D721Med (cell line): ENCODE data around the gene CBFB.
"Not testable (repeated sequence)": the region's sequence is repeated elsewhere in the genome, so short reads cannot be mapped to it uniquely, and the experiment has no call there.

Experiments used
- DNase-seq: peaks from one replicate; pipeline ENCODE4 v3.0.0; 2011; ENCODE audit warnings: low spot score; ENCODE audit not compliant: insufficient read length
- FAIRE-seq: peaks from 2 replicates; lab custom pipeline; 2011; peaks lifted over from hg19 to GRCh38; lab: Jason Lieb, UNC
- TF ChIP-seq, protein P1 (sequence below): IDR thresholded peaks from 2 replicates; pipeline ENCODE4 v1.5.1; 2012; ENCODE audit warnings: mild to moderate bottlenecking, control low read depth; ENCODE audit not compliant: insufficient read depth; ENCODE audit errors: missing control alignments

CBFB gene

DNA sequence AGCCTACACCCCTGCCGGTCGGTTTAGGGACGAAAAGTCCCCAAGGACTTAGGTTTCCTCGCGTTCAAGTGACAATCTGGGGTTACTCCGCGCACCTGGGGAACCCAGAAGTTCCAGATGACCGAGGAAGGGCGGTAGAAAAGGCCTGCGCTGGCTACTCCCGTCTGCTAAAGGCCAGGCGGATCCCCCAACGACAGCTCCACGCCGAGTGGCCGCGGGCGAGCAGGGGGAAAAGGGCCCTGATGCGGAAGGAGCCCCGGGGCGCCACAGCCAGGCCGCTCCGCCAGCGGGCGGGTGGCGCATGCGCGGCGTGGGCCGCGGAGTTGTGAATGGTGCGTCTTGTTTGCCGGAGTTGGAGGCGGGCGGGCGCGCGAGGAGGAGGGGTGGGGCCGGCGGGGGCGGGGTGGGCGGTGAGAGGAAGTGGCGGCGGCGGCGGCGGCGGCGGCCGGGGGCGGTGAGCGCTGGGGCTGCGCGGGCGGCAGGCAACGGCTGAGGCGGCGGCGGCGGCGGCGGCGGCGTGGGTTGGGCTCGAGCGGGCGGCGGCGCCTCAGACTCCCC, at the start of gene CBFB:
Gene CBFB (plus strand): TSS at position 454 of the 558 bp plus-strand sequence. CDS start 259 bp downstream, outside the sequence.
- TF ChIP-seq, protein P1, sequence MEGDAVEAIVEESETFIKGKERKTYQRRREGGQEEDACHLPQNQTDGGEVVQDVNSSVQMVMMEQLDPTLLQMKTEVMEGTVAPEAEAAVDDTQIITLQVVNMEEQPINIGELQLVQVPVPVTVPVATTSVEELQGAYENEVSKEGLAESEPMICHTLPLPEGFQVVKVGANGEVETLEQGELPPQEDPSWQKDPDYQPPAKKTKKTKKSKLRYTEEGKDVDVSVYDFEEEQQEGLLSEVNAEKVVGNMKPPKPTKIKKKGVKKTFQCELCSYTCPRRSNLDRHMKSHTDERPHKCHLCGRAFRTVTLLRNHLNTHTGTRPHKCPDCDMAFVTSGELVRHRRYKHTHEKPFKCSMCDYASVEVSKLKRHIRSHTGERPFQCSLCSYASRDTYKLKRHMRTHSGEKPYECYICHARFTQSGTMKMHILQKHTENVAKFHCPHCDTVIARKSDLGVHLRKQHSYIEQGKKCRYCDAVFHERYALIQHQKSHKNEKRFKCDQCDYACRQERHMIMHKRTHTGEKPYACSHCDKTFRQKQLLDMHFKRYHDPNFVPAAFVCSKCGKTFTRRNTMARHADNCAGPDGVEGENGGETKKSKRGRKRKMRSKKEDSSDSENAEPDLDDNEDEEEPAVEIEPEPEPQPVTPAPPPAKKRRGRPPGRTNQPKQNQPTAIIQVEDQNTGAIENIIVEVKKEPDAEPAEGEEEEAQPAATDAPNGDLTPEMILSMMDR = no peak
- DNase-seq (peak; percentile 74), FAIRE-seq (no peak)

DNA sequence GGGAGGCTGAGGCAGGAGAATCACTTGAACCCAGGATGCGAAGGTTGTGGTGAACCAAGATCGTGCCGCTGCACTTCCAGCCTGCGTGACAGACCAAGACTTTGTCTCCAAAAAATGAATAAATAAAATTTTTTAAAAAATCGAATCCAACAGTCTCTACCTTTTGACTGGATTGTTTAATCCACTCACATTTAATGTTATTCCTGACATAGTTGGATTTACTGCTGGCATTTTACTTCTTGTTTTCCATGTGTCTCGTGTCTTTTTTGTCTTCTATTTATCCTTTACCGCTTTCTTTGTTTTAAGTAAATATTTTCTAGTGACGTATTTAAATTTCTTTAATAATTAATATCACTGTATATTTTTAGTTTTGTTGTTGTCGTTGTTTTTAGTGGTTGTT, 45.9 kb upstream of the CBFB start:
- FAIRE-seq (no peak), DNase-seq (no peak)
- TF ChIP-seq, protein P1 = no peak

DNA sequence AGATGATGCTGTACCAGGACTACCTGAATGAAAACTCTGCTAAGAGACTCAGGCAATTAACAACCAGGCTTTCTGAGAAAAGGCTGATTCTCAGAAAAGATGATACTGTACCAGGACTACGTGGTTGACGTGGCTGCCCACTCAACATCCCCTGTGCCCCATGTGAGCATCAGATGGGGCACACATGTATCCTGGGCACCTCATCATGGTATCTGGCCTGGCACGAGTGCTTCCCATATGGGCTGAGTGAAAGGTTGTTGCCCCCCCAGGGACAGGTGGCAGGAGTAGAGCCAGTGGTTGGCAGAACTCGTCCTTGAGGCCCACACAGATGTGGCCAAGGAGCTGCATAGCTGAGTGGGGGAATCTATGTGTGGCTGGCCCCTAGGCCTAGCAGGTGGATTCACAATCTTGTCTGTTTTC, 44.0 kb upstream of the CBFB start:
- no peak for DNase-seq
- FAIRE-seq = no peak

DNA sequence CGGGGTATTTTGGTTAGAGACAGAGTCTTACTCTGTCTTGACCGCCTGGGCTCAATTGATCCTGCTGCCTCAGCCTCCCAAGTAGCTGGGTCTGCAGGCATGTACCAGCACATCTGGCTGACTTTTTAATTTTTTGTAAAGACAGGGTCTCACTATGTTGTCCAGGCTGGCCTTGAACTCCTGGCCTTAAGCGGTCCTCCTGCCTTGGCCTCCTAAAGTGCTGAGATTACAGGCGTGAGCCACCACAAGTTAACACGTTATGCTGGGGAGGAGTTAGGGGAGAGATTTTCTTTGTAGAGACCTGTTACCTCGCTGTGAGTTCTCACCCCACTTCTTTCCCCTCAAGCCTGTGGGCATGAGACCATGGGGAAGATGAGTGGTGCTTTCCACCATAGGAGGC, 42.4 kb upstream of the CBFB start:
- TF ChIP-seq, protein P1 = no peak
- no peak for DNase-seq
- no peak for FAIRE-seq

More for the DNA sequence above, 44.0 kb upstream of the CBFB start:
- TF ChIP-seq, protein P1 = no peak

DNA sequence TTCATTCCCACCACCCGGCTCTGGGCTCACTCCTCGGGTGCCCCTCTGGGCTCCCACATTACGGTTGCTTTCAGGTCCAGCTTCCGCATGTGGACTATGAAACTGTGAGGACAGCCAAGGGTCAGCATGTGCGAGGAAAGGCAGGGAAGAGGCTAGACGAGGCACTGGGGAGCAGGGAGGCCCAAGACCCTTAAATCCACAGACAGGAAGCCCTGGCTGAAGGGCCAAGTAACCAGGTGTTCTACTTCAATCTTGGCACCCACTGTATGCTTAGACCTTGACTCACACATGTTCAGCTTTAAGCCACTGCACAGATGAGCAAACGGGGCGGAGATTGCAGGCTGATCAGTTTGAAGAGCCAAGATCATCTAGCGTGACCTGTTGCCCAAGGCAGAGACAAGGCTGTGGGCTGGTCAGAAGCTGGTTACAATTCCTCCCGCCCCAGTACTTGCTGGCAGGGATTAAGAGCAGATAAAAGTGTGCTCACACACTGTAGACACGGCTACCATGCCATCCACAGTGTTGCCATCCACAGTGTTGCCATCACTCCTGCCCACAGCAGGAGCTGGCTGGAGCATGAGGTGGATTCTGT, 40.7 kb upstream of the CBFB start, which contains the start of gene CES4A:
Gene CES4A (plus strand): TSS at position 393 of the 592 bp plus-strand sequence. CDS start 184 bp downstream, at position 577.
- DNase-seq = no peak
- FAIRE-seq = no peak

DNA sequence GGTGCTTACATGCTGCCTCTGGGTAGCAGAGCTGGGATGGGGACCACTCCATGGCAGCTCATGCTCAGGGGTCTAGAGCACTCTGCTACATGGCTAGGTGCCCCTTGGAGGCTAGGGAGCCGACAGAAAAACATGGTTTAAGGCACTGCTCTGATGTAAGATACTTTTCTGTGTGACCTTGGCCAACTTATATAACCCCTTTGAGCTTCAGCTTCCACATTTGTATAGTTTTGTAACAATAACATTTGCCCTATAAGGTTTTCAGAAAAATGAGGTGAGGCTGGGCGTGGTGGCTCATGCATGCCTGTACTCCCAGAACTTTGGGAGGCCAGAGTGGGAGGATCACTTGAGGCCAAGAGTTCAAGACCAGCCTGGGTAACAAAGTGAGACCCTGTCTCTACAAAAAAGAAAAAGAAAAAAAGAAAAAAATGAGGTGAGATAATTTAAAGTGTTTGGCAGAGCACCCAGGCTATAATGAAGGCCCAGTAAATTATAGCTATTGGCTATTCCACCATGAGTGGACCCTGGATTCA, 37.3 kb upstream of the CBFB start:
- DNase-seq = no peak
- TF ChIP-seq, protein P1 = no peak
- FAIRE-seq = no peak

More for the DNA sequence above, 40.7 kb upstream of the CBFB start, which contains the start of gene CES4A:
- TF ChIP-seq, protein P1 = no peak

DNA sequence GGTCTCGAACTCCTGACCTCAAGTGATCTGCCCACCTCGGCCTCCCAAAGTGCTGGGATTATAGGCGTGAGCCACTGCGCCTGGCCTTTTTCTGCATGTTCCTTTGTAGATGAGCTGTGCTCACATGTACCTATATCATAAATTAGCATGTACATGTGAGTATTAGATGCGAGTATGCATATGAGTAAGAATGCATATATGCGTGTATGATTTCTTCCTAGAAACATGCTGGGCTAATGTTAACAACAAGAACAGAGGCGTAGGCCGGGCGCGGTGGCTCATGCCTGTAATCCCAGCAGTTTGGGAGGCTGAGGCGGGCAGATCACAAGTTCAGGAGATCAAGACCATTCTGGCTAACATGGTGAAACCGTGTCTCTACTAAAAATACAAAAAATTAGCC, 35.4 kb upstream of the CBFB start:
- DNase-seq, FAIRE-seq: not testable (repeated sequence)
